Stomach smooth muscle (tissue), 2 donors: Measurements from ENCODE around the gene NRN1.

Experiments used
- H3K27ac ChIP-seq: one replicate; pipeline ENCODE4 v1.7.0; 2013; ENCODE audit warnings: mild to moderate bottlenecking, low read length, inconsistent platforms
- H3K27me3 ChIP-seq, 2 donors: one replicate each; pipeline ENCODE4 v1.7.0; 2013; ENCODE audit warnings: low read length in 2 of 2; ENCODE audit not compliant: insufficient read depth in 2 of 2, control insufficient read depth in 1 of 2
- H3K36me3 ChIP-seq, 2 donors: one replicate each; pipeline ENCODE4 v1.7.0; 2013; ENCODE audit warnings: low read length in 2 of 2; ENCODE audit not compliant: control insufficient read depth in 2 of 2, insufficient read depth in 2 of 2
- H3K4me1 ChIP-seq: one replicate; pipeline ENCODE4 v1.7.0; 2013; ENCODE audit warnings: low read length; ENCODE audit not compliant: control insufficient read depth, insufficient read depth
- H3K4me3 ChIP-seq, 2 donors: one replicate each; pipeline ENCODE4 v1.7.0; 2013; ENCODE audit warnings: low read length in 2 of 2
- H3K9ac ChIP-seq, 2 donors: one replicate each; pipeline ENCODE4 v1.7.0; 2013; ENCODE audit warnings: low read length in 2 of 2, mild to moderate bottlenecking in 1 of 2
- H3K9me3 ChIP-seq, 2 donors: one replicate each; pipeline ENCODE4 v1.7.0; 2013; ENCODE audit warnings: low read length in 2 of 2; ENCODE audit not compliant: control insufficient read depth in 2 of 2
- donor health status: healthy.
- donor health status: Pancreatic carcinoma.

The NRN1 gene

GRCh38 chr6:5994999-5995657 is 11.6 kb downstream of the NRN1 start:
- Histone ChIP-seq H3K27me3 (peaks cover 68 to 70% of the 10 kb centered on the region in 2 donors), H3K9ac (no peak overlapping the region), H3K36me3 (no peaks in the 10 kb centered on the region), H3K4me3 (no peak overlapping the region), H3K4me1 (peaks cover 28% of the 10 kb centered on the region), H3K9me3 (peaks cover 4 to 7% of the 10 kb centered on the region in 2 donors), H3K27ac (no peak overlapping the region)

GRCh38 chr6:5994234-5994998 is 12.3 kb downstream of the NRN1 start:
- H3K4me1 ChIP-seq: peaks cover 26% of the 10 kb centered on the region
- no peaks in the 10 kb centered on the region for H3K36me3 ChIP-seq
- peaks cover 61 to 64% of the 10 kb centered on the region in 2 donors for H3K27me3 ChIP-seq
- no peak overlapping the region for H3K9ac ChIP-seq
- no peak overlapping the region for H3K4me3 ChIP-seq
- H3K27ac ChIP-seq: no peak overlapping the region
- H3K9me3 ChIP-seq: peaks cover 2 to 4% of the 10 kb centered on the region in 2 donors

GRCh38 chr6:5992551-5993225 is 14.0 kb downstream of the NRN1 start:
- H3K9me3 ChIP-seq: no peaks in the 10 kb centered on the region
- H3K4me1 ChIP-seq: peaks cover 20% of the 10 kb centered on the region
- no peak overlapping the region for H3K9ac ChIP-seq
- H3K27me3 ChIP-seq: peaks cover 45 to 54% of the 10 kb centered on the region in 2 donors
- H3K4me3 ChIP-seq: no peak overlapping the region
- H3K27ac ChIP-seq: no peak overlapping the region
- no peaks in the 10 kb centered on the region for H3K36me3 ChIP-seq

- H3K9ac ChIP-seq: no peak overlapping the region
- H3K36me3 ChIP-seq: no peaks in the 10 kb centered on the region
- no peak overlapping the region for H3K4me3 ChIP-seq
- no peak overlapping the region for H3K27ac ChIP-seq
- peaks cover 4% of the 10 kb centered on the region for H3K4me1 ChIP-seq
- peaks cover 26 to 39% of the 10 kb centered on the region in 2 donors for H3K27me3 ChIP-seq
- peaks cover 0 to 3% of the 10 kb centered on the region in 2 donors for H3K9me3 ChIP-seq
Observed at GRCh38 chr6:5990786-5991185, 15.9 kb downstream of the NRN1 start.

- Histone ChIP-seq H3K4me3 (no peak overlapping the region), H3K9ac (no peak overlapping the region), H3K9me3 (peaks cover 0 to 3% of the 10 kb centered on the region in 2 donors), H3K27ac (no peak overlapping the region), H3K27me3 (peaks cover 10 to 24% of the 10 kb centered on the region in 2 donors), H3K36me3 (no peaks in the 10 kb centered on the region), H3K4me1 (no peaks in the 10 kb centered on the region)
Observed at GRCh38 chr6:5989141-5989723, 17.5 kb downstream of the NRN1 start.

- H3K9ac ChIP-seq: no peak overlapping the region
- no peak overlapping the region for H3K4me3 ChIP-seq
- H3K27ac ChIP-seq: no peak overlapping the region
- peaks cover 0 to 3% of the 10 kb centered on the region in 2 donors for H3K9me3 ChIP-seq
- no peaks in the 10 kb centered on the region for H3K4me1 ChIP-seq
- no peaks in the 10 kb centered on the region for H3K36me3 ChIP-seq
- peaks cover 0 to 7% of the 10 kb centered on the region in 2 donors for H3K27me3 ChIP-seq
Observed at GRCh38 chr6:5986861-5987260, 19.9 kb downstream of the NRN1 start.

- Histone ChIP-seq H3K27me3 (peaks cover 0 to 7% of the 10 kb centered on the region in 2 donors), H3K27ac (no peak overlapping the region)
Observed at GRCh38 chr6:5984150-5985089, 22.3 kb downstream of the NRN1 start.

GRCh38 chr6:5981126-5982026 is 25.3 kb downstream of the NRN1 start:
- H3K4me1 ChIP-seq: no peaks in the 10 kb centered on the region
- H3K9ac ChIP-seq: no peak overlapping the region
- no peaks in the 10 kb centered on the region for H3K36me3 ChIP-seq
- H3K9me3 ChIP-seq: peaks cover 0 to 4% of the 10 kb centered on the region in 2 donors
- peaks cover 0 to 2% of the 10 kb centered on the region in 2 donors for H3K27me3 ChIP-seq
- no peak overlapping the region for H3K27ac ChIP-seq
- H3K4me3 ChIP-seq: no peak overlapping the region

More at GRCh38 chr6:5984150-5985089, 22.3 kb downstream of the NRN1 start:
- Histone ChIP-seq H3K9ac (no peak overlapping the region), H3K4me1 (no peaks in the 10 kb centered on the region), H3K36me3 (no peaks in the 10 kb centered on the region), H3K9me3 (peaks cover 0 to 7% of the 10 kb centered on the region in 2 donors), H3K4me3 (no peak overlapping the region)

- no peak overlapping the region for H3K27ac ChIP-seq
- H3K9ac ChIP-seq: no peak overlapping the region
- H3K27me3 ChIP-seq: no peaks in the 10 kb centered on the region
- no peaks in the 10 kb centered on the region for H3K36me3 ChIP-seq
- peaks cover 0 to 4% of the 10 kb centered on the region in 2 donors for H3K9me3 ChIP-seq
- H3K4me3 ChIP-seq: no peak overlapping the region
- no peaks in the 10 kb centered on the region for H3K4me1 ChIP-seq
Observed at GRCh38 chr6:5979650-5980420, 26.9 kb downstream of the NRN1 start.
